ENCODE data around the gene UMODL1.

The UMODL1 gene

DNA sequence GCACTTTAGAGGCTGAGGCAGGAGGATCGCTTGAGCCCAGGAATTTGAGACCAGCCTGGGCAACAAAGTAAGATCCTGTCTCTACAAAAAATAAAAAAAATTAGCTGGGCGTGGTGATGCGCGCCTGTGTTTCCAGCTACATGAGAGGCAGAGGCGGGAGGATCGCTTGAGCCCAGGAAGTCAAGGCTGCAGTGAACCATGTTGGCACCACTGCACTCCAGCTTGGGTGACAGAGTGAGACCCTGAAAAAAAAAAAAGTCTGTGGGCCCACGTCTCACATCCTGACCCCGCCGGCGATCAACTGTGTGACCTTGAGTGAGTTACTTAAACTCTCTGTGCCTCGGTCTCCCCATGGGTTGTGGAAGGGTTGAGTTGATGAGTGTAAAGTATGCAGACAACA is 48.2 kb upstream of the UMODL1 start:
- TF ChIP-seq, protein P1, sequence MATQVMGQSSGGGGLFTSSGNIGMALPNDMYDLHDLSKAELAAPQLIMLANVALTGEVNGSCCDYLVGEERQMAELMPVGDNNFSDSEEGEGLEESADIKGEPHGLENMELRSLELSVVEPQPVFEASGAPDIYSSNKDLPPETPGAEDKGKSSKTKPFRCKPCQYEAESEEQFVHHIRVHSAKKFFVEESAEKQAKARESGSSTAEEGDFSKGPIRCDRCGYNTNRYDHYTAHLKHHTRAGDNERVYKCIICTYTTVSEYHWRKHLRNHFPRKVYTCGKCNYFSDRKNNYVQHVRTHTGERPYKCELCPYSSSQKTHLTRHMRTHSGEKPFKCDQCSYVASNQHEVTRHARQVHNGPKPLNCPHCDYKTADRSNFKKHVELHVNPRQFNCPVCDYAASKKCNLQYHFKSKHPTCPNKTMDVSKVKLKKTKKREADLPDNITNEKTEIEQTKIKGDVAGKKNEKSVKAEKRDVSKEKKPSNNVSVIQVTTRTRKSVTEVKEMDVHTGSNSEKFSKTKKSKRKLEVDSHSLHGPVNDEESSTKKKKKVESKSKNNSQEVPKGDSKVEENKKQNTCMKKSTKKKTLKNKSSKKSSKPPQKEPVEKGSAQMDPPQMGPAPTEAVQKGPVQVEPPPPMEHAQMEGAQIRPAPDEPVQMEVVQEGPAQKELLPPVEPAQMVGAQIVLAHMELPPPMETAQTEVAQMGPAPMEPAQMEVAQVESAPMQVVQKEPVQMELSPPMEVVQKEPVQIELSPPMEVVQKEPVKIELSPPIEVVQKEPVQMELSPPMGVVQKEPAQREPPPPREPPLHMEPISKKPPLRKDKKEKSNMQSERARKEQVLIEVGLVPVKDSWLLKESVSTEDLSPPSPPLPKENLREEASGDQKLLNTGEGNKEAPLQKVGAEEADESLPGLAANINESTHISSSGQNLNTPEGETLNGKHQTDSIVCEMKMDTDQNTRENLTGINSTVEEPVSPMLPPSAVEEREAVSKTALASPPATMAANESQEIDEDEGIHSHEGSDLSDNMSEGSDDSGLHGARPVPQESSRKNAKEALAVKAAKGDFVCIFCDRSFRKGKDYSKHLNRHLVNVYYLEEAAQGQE (IDR thresholded peaks at IDR 0.05; ENCODE audit: low read depth), result no peak
- no peak for TF ChIP-seq RAD21 (IDR thresholded peaks at IDR 0.05; ENCODE audit: low read depth)

DNA sequence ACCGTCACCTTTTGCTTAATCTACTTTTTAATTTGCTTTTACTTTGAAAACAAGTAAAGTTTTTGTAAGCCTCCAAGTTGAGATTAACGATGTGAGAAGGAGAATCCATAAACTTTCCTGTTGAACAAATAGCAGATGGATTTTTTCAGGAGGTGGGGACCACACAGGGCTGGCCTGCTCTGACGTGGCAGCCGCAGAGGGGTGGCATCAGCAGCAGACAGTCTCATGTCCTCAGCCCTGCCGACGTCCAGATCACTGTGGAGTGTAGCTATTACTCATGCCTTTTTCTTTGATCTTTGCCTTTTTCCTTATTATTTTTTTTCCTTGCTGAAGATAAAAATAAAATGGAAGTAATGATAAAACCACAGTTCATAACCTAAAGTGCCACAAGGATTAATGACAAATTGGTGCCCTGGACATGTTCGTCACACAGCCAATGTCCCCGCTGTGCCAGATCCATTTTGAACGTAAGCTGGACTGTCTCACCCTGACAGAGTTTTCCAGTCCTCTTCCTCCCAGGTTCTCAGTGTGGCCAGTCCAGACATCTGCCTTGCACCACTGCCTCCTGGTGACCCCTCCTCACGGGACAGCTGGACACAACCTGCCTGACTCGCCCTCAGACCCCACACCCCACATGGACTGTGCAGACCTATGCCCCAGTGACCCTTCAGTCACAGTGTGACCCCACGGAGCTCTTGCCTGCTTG is 45.6 kb upstream of the UMODL1 start:
- no peak for TF ChIP-seq CREB1 (IDR thresholded peaks at IDR 0.05; ENCODE audit: low read depth)
- no peak for TF ChIP-seq ZBTB7A (IDR thresholded peaks at IDR 0.05; ENCODE audit: low read depth)
- TF ChIP-seq, protein P2, sequence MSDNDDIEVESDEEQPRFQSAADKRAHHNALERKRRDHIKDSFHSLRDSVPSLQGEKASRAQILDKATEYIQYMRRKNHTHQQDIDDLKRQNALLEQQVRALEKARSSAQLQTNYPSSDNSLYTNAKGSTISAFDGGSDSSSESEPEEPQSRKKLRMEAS (IDR thresholded peaks at IDR 0.05), result no peak
- no peak for TF ChIP-seq NFIC (IDR thresholded peaks at IDR 0.05)
- no peak for TF ChIP-seq CEBPB (IDR thresholded peaks at IDR 0.05)
- no peak for TF ChIP-seq TCF12 (IDR thresholded peaks at IDR 0.05; ENCODE audit: low read depth)
- TF ChIP-seq EP300 (IDR thresholded peaks at IDR 0.05; ENCODE audit: borderline replicate concordance), result no peak
- TF ChIP-seq FOXM1 (IDR thresholded peaks at IDR 0.05; ENCODE audit: borderline replicate concordance, low read depth), result no peak

DNA sequence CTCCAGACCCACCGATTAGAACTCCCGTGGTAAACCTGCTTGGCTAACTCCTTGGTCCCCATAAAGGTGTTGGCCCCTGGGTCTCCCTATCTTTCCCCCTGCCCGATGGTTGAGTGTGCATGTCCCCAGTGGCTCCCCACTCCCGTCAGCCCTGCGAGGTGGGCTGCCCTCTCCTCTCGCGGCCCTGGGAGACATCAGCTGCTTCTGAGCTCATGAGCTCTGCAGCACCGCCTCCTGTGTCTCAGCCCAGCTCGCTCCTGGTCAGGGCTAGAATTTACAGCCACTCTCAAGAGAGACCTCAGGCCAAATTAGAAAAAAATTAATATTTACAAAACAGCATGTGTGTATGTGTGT is 45.1 kb upstream of the UMODL1 start:
- no peak for TF ChIP-seq CEBPB (IDR thresholded peaks at IDR 0.05)
- TF ChIP-seq, protein P2 (IDR thresholded peaks at IDR 0.05), result no peak

DNA sequence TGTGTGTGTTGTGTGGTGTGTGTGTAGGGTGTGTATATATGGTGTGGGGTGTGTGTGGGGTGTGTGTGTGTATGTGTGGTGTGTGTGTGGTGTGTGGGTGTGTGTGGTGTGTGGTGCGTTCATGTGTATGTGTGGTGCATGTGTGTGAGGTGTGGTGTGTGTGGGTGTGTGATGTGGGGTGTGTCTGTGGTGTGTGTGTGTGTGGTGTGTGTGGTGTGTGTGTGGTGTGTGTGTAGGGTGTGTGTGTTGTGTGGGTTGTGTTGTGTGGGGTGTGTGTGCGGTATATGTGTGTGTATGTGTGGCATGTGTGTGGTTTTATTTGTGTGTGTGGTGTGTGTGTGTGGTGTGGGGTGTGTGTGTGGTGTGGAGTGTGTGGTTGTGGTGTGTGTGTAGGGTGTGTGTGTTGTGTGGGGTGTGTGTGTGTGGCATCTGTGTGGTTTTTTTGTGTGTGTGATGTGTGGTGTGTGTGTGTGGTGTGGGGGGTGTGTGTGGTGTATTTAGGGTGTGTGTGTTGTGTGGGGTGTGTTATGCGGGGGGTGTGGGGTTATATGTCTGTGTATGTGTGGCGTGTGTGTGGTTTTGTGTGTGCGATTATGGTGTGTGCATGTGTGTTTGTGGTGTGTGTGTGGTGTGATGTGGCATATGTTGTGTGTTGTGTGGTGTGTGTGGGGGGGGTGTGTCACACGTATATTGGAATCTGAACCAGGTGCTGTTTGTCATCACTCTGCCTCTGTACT is 43.9 kb upstream of the UMODL1 start:
- TF ChIP-seq, protein P2 (IDR thresholded peaks at IDR 0.05), result no peak

DNA sequence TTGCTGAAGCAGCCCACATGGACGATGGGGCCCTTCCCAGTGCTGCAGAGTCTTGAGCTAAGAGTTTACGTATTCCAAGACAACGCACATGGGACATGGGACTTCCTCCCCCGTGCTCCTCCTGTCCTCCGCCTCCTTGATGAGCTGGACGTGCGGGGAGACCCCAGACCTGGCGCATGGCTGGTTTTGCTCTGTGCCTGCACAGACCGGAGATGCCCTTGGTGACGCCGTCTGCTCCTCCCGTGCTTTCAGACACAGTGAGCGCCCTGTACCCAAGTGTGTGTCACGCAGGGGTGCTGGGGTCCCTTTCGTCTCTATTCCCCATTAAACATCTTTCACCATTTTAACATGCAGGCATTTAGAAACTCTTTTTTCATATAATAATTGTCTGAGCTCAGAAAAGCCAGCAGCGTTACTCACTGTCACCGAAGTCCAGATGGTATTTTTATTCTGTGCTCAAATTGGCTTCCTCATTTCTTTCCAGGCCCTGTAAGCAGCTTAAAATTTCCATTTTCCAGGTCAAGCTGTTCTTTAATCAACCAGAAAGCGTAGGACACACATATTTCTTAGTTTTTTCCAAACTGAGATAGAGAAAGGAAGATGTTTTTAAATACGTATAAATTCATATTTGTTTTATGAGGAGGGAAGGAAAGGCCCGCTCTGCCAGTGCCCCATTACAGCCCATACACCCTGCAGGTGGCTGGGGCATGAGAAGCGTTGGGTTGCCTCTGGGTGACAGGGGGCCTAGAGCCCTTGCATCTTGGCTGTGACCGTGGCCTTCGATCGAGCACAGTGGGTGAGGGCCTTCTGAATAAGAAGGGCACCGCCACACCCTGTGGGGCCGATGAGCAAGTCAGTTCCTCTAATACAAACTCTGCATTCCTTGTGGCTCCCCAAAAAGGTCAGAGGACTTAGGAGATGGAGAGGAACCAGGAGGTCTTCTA is 43.0 kb upstream of the UMODL1 start:
- TF ChIP-seq YY1 (IDR thresholded peaks at IDR 0.05; ENCODE audit: low read depth), result no peak
- no peak for TF ChIP-seq TAF1 (IDR thresholded peaks at IDR 0.05; ENCODE audit: low read depth)
- TF ChIP-seq EP300 (IDR thresholded peaks at IDR 0.05; ENCODE audit: borderline replicate concordance), result no peak
- TF ChIP-seq TCF12 (IDR thresholded peaks at IDR 0.05; ENCODE audit: low read depth), result no peak
- TF ChIP-seq, protein P2 (IDR thresholded peaks at IDR 0.05), result no peak
- no peak for TF ChIP-seq EGR1 (IDR thresholded peaks at IDR 0.05)
- TF ChIP-seq, protein P3, sequence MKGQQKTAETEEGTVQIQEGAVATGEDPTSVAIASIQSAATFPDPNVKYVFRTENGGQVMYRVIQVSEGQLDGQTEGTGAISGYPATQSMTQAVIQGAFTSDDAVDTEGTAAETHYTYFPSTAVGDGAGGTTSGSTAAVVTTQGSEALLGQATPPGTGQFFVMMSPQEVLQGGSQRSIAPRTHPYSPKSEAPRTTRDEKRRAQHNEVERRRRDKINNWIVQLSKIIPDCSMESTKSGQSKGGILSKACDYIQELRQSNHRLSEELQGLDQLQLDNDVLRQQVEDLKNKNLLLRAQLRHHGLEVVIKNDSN (IDR thresholded peaks at IDR 0.05), result no peak
- TF ChIP-seq CEBPB (IDR thresholded peaks at IDR 0.05), result no peak
- TF ChIP-seq NFIC (IDR thresholded peaks at IDR 0.05), result no peak
- TF ChIP-seq, protein P1 (IDR thresholded peaks at IDR 0.05; ENCODE audit: low read depth), result no peak
- no peak for TF ChIP-seq ZBTB7A (IDR thresholded peaks at IDR 0.05; ENCODE audit: low read depth)
- TF ChIP-seq FOXM1 (IDR thresholded peaks at IDR 0.05; ENCODE audit: borderline replicate concordance, low read depth), result no peak

DNA sequence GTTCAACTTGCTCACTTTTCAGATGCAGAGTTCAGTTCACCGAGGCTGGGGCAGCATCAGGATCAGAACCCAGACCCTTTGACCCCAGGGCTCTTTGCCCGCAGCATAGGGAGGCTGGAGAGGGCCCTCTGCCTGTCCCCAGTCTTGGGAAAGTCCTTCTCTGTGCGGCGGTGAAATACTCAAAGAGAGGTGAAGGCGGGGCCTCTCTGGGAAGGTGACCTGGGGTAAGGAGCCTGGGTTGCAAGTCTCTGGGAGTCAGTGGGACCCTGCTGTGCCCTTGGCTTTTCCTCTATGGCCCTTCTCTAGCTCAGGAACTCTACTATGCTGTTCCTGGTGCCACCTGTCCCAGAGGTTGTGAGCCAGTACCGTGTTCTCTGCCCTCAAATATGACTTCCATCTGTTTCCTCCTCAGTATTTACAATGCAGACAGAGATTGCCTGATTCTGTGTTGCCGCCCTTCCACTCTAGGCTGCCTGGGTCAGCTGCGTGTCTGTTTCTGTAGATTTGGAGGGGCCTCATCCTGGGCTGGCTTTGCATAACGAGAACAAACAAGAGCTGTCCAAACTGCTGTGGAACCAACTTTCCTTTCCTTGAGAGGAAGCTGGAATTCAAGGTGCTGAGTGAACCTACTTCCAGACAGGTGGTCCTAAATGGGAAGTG is 42.2 kb upstream of the UMODL1 start:
- TF ChIP-seq RAD21 (IDR thresholded peaks at IDR 0.05; ENCODE audit: low read depth) (no peak), FOXM1 (IDR thresholded peaks at IDR 0.05; ENCODE audit: borderline replicate concordance, low read depth) (no peak), NFIC (IDR thresholded peaks at IDR 0.05) (no peak), TEAD4 (IDR thresholded peaks at IDR 0.05) (no peak), CREB1 (IDR thresholded peaks at IDR 0.05; ENCODE audit: low read depth) (no peak), CEBPB (IDR thresholded peaks at IDR 0.05) (no peak), YY1 (IDR thresholded peaks at IDR 0.05; ENCODE audit: low read depth) (no peak), TAF1 (IDR thresholded peaks at IDR 0.05; ENCODE audit: low read depth) (no peak)
- TF ChIP-seq, protein P1 (IDR thresholded peaks at IDR 0.05; ENCODE audit: low read depth), result no peak
- TF ChIP-seq, protein P2 (IDR thresholded peaks at IDR 0.05), result no peak
